Lower lobe of right lung (tissue), 2 donors: ENCODE data around the gene ANTXR2. TPM values are rescaled to one million over a fixed set of nuclear protein-coding genes. Genes with fewer than 3 reads are reported as not detected.

ENCODE experiments used
- ATAC-seq, 2 donors: fragments of 200-7000 bp; cut with Tn5 transposase; one replicate each; pipeline ENCODE4 v1.9.1; 2020 to 2022; ENCODE audit warnings: mild to moderate bottlenecking in 2 of 2, moderate library complexity in 2 of 2
- DNase-seq: peaks from one replicate; pipeline ENCODE4 v3.0.0-alpha.2; 2020
- H3K27ac ChIP-seq: fragments of 200-600 bp; one replicate; pipeline ENCODE4 v1.8.0; 2022
- H3K27me3 ChIP-seq: fragments of 200-600 bp; one replicate; pipeline ENCODE4 v1.8.0; 2022; ENCODE audit warnings: low read depth
- H3K36me3 ChIP-seq: fragments of 200-600 bp; one replicate; pipeline ENCODE4 v1.8.0; 2022; ENCODE audit warnings: mild to moderate bottlenecking
- H3K4me1 ChIP-seq: fragments of 200-600 bp; one replicate; pipeline ENCODE4 v1.8.0; 2022
- H3K4me3 ChIP-seq: fragments of 200-600 bp; one replicate; pipeline ENCODE4 v1.8.0; 2022; ENCODE audit warnings: mild to moderate bottlenecking
- H3K9me3 ChIP-seq: fragments of 200-600 bp; one replicate; pipeline ENCODE4 v1.8.0; 2022
- CTCF ChIP-seq: fragments of 200-600 bp; IDR thresholded peaks from one replicate; pipeline ENCODE4 v1.8.0; 2022; ENCODE audit warnings: antibody characterized with exemption, mild to moderate bottlenecking
- intact Hi-C: fragments of 100-400 bp; cut with DNase I; formaldehyde crosslinking; loops from one replicate; pipeline ENCODE4 v1.11.0; 2022
- total RNA-seq: library from RNA; stranded (reverse); fragmentation: NEBNext Ultra II Directional; extraction: Animal tissue kit (Norgen Biotek cat#: 25700); gene quantifications from one replicate; pipeline ENCODE4 v1.2.1, GENCODE V29; 2021
- donor health status: DM: no; HTN: yes; CAD: no; lungs with severe emphysema.

The ANTXR2 gene
- total RNA-seq, 1 donor from 2014 or later = 62.8 TPM

GRCh38 chr4:80069837-80070731 is 2.9 kb downstream of the ANTXR2 start:
- H3K4me1 ChIP-seq = peaks cover 37% of the 10 kb centered on the region
- ATAC-seq = no peak
- peaks cover 28% of the 10 kb centered on the region for H3K36me3 ChIP-seq
- H3K27me3 ChIP-seq = no peaks in the 10 kb centered on the region
- H3K4me3 ChIP-seq = peak overlapping the region; percentile 93
- no peak overlapping the region for H3K27ac ChIP-seq
- no peak for DNase-seq
- no peaks in the 10 kb centered on the region for H3K9me3 ChIP-seq
- intact Hi-C loops = no loop called here
- no peak for TF ChIP-seq CTCF

GRCh38 chr4:80069108-80069836 is 3.8 kb downstream of the ANTXR2 start:
- no peaks in the 10 kb centered on the region for H3K9me3 ChIP-seq
- no peak overlapping the region for H3K27ac ChIP-seq
- DNase-seq (no peak), ATAC-seq (no peak)
- no peaks in the 10 kb centered on the region for H3K27me3 ChIP-seq
- intact Hi-C loops = no loop called here
- peaks cover 33% of the 10 kb centered on the region for H3K4me1 ChIP-seq
- no peak for TF ChIP-seq CTCF
- peaks cover 28% of the 10 kb centered on the region for H3K36me3 ChIP-seq
- no peak overlapping the region for H3K4me3 ChIP-seq

- Histone ChIP-seq H3K4me3 (no peak overlapping the region), H3K4me1 (peaks cover 13% of the 10 kb centered on the region), H3K27ac (no peak overlapping the region), H3K27me3 (no peaks in the 10 kb centered on the region), H3K36me3 (peaks cover 28% of the 10 kb centered on the region), H3K9me3 (no peaks in the 10 kb centered on the region)
- intact Hi-C loops = no loop called here
- no peak for ATAC-seq
- DNase-seq = no peak
- TF ChIP-seq CTCF = no peak
These were observed 7.4 kb downstream of the ANTXR2 start for GRCh38 chr4:80065601-80066000.

- no peaks in the 10 kb centered on the region for H3K27me3 ChIP-seq
- ATAC-seq (no peak), DNase-seq (no peak)
- no peak overlapping the region for H3K4me3 ChIP-seq
- no peak for TF ChIP-seq CTCF
- intact Hi-C loops = no loop called here
- peaks cover 8% of the 10 kb centered on the region for H3K4me1 ChIP-seq
- H3K36me3 ChIP-seq = peaks cover 17% of the 10 kb centered on the region
- H3K27ac ChIP-seq = no peak overlapping the region
- no peaks in the 10 kb centered on the region for H3K9me3 ChIP-seq
These were observed 10.5 kb downstream of the ANTXR2 start for GRCh38 chr4:80062527-80062926.

- DNase-seq (no peak), ATAC-seq (no peak)
- H3K4me3 ChIP-seq = no peak overlapping the region
- H3K27me3 ChIP-seq = no peaks in the 10 kb centered on the region
- H3K36me3 ChIP-seq = peaks cover under 1% of the 10 kb centered on the region
- H3K27ac ChIP-seq = no peak overlapping the region
- H3K4me1 ChIP-seq = peaks cover 8% of the 10 kb centered on the region
- H3K9me3 ChIP-seq = no peaks in the 10 kb centered on the region
- intact Hi-C loops = no loop called here
- no peak for TF ChIP-seq CTCF
These were observed 12.2 kb downstream of the ANTXR2 start for GRCh38 chr4:80060804-80061203.
